ENCODE measurements around the gene RPL7A. TPM values are rescaled to one million over a fixed set of nuclear protein-coding genes. Genes with fewer than 3 reads are reported as not detected.
"Not testable (repeated sequence)": the region's sequence is repeated elsewhere in the genome, so short reads cannot be mapped to it uniquely, and the experiment has no call there.

RPL7A gene
- total and polyA plus RNA-seq, 5 experiments from 2014 or later: 1,183 to 2,355 (median 1,387) TPM

DNA sequence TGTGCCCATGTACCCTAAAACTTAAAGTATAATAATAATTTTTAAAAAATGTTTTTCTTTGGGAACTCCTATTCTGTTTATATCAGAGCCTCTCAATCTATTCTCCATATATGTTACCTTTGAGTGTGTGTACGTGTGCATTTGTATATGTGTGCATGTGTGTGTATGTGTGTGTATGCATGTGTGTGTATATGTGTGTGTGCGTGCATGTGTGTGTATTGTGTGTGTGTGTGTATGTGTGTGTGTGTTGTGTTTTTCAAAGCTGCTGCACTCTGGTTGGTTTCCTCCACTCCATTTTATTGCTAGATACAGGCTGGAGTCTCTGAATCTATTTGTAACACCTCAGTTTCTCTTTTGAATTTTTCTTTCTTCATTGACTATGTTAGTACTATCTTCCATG lies 32.0 kb upstream of the RPL7A start:
- Mint-ChIP-seq H3K27me3 (peaks cover 0 to 4% (median 0%) of the 10 kb centered on the region in 5 donors), H3K36me3 (no peaks in the 10 kb centered on the region), H3K4me3 (no peak overlapping the region), H3K9me3 (peaks cover 0 to 6% (median 0%) of the 10 kb centered on the region in 9 donors), H3K27ac (no peak overlapping the region), H3K4me1 (no peaks in the 10 kb centered on the region)
- POLR2A ChIA-PET: no interaction called here
- no peak for ATAC-seq
- no peak for DNase-seq

DNA sequence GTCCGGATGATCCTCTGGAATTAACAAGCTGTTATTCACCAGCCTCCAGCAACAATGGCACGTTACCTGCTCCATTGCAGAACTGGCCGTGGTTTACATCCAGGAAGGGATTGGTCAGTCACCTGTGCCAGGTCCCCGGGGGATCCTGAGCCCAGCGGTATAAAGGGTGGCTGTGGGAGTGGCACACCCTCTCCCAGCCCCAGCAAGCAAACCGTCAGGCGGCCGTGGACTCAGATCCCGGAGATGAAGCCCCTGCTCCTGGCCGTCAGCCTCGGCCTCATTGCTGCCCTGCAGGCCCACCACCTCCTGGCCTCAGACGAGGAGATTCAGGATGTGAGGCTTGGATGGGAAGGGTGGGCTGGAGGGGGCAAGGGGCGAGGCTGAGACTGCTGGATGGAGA lies 30.5 kb upstream of the RPL7A start:
- H3K4me3 Mint-ChIP-seq, H3K4me1 Mint-ChIP-seq, DNase-seq, H3K27ac Mint-ChIP-seq, ATAC-seq, POLR2A ChIA-PET, H3K27me3 Mint-ChIP-seq, H3K9me3 Mint-ChIP-seq, H3K36me3 Mint-ChIP-seq: not testable (repeated sequence)

DNA sequence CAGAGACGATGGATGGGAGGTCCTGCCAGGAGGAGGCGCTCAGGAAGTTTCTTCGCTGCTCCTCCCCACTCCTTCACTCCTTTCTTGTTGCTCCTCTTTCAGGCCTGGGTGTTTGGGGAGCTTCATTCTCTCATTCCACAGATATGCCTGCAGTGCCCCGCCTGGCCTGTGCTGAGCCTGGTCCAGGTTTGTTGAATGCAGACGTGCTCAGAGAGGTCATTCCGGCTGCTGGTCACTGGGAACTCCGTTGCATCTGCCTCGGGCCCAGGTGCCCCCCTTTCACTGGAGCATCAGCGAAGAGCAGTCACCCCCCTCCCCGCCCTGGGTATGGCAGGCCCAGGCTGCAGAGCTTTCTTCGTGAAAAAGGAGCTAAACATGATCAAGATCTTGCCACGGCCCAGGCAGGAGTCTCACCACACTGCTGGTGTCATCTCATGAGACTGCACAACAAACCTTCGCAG lies 27.6 kb upstream of the RPL7A start:
- DNase-seq (no peak), ATAC-seq (no peak)
- Mint-ChIP-seq H3K36me3 (no peaks in the 10 kb centered on the region), H3K9me3 (peaks cover 0 to 4% (median 0%) of the 10 kb centered on the region in 9 donors), H3K4me3 (no peak overlapping the region), H3K27ac (peak overlapping the region in 1 of 10 donors; percentile 78), H3K4me1 (no peaks in the 10 kb centered on the region), H3K27me3 (peaks cover 0 to 4% (median 0%) of the 10 kb centered on the region in 5 donors)
- POLR2A ChIA-PET: no interaction called here

DNA sequence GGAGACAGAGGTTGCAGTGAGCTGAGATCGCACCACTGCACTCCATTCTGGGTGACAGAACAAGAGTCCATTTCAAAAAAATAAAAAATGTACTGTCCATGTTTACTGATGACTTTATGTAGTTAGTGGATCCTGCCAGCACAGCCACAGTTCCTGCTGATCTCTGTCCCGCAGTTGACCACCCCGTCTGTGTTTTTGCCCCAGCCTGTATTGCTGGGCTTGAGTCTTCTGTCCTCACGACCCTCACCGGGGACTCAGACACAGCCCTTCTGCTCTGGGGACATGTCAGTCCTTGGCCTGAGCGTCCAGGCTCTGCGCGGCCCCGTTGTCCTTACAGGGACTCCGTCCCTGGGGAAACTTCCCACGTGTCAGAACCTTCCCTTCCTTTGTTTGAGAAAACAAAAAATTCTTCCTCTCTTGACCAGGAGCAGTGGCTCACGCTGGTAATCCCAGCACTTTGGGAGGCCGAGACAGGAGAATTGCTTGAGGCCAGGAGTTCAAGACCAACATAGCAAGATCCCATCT lies 26.5 kb upstream of the RPL7A start:
- DNase-seq (no peak), ATAC-seq (no peak)
- Mint-ChIP-seq H3K27me3 (no peaks in the 10 kb centered on the region), H3K4me3 (no peak overlapping the region), H3K4me1 (peaks cover 0 to 3% (median 0%) of the 10 kb centered on the region in 4 donors), H3K27ac (peak overlapping the region in 2 of 10 donors; percentile 15 to 78), H3K36me3 (no peaks in the 10 kb centered on the region), H3K9me3 (no peaks in the 10 kb centered on the region)
- POLR2A ChIA-PET: no interaction called here

DNA sequence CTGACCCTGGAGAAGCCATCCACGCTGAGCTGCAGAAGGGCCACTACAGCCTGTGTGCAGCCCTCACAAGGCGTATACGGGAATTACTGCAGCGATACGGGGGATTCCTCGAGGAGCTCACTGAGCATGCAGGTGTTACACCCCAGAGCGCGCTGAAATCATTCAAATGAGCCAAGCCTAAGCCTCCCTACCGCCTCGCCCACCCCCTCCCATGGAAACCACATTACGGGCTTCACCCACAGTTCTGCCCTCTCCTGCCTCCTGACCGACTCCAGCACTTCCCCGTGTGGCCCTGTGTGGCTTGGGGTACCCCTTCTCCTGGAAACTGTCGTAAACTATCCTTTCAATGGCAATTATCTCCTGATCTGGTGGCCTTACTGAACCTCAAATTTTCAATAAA lies 25.3 kb upstream of the RPL7A start:
- H3K4me1 Mint-ChIP-seq: peaks cover 0 to 4% (median 0%) of the 10 kb centered on the region in 4 donors
- no peaks in the 10 kb centered on the region for H3K36me3 Mint-ChIP-seq
- ATAC-seq (no peak), DNase-seq (no peak)
- POLR2A ChIA-PET: no interaction called here
- peak overlapping the region in 3 of 10 donors; percentile 20 to 37 (median 29) for H3K27ac Mint-ChIP-seq
- H3K27me3 Mint-ChIP-seq: no peaks in the 10 kb centered on the region
- no peak overlapping the region for H3K4me3 Mint-ChIP-seq
- H3K9me3 Mint-ChIP-seq: no peaks in the 10 kb centered on the region

DNA sequence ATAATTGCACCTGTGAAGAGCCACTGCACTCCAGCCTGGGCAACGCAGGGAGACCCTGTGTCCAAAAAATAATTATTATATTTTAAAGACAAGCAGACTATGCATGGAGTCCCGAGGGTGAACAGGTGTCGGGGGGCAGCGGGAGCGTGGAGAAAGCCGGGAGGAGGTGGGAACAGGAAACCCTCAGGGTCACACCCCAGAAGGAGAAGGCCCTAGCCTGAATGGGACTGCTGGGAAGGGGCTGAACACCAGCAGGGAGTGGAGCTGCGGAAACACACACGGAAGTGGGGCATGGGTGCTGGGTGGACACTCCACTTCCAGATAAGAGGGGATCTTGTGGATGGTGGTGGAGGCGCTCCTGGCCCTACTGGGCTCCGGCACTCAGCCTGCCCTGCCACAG lies 24.8 kb upstream of the RPL7A start:
- peaks cover 0 to 4% (median 1%) of the 10 kb centered on the region in 4 donors for H3K4me1 Mint-ChIP-seq
- no peaks in the 10 kb centered on the region for H3K27me3 Mint-ChIP-seq
- H3K36me3 Mint-ChIP-seq: no peaks in the 10 kb centered on the region
- POLR2A ChIA-PET: no interaction called here
- ATAC-seq: no peak
- H3K4me3 Mint-ChIP-seq: no peak overlapping the region
- H3K9me3 Mint-ChIP-seq: no peaks in the 10 kb centered on the region
- H3K27ac Mint-ChIP-seq: no peak overlapping the region
- no peak for DNase-seq

DNA sequence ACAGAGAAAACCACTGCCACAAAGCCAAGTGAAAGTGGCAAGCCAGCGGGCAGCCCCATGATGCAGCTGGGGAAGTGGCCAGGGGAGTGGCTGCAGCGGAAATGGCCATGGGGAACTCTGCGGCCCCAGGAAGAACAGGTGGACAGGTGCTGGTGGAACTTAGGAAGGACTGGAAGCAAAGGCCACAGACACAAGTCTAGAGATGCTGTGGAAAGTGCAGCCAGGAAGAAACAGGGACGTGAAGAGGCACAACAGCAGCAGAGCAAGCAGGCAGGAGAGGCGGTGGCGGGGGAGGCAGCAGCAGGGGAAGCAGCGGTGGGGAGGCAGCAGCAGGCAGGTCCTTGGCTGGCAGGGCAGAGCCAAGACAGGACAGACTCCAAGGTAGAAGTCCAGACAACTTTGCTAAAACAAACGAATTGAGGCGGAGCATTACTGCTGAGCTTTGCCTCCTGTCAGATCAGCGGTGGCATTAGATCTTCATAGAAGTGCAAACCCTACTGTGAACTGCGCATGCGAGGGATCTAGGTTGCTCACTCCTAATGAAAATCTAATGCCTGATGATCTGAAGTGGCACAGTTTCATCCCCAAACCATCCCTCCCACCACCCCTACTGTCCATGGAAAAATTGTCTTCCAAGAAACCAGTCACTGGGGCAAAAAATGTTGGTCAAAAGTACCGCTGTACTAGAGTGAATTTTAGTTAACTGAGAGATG lies 23.9 kb upstream of the RPL7A start:
- Mint-ChIP-seq H3K36me3 (no peaks in the 10 kb centered on the region), H3K4me3 (no peak overlapping the region), H3K27ac (peak overlapping the region in 3 of 10 donors; percentile 32 to 62 (median 51)), H3K9me3 (no peaks in the 10 kb centered on the region), H3K27me3 (no peaks in the 10 kb centered on the region), H3K4me1 (peaks cover 0 to 11% (median 8%) of the 10 kb centered on the region in 4 donors)
- DNase-seq (no peak), ATAC-seq (no peak)
- POLR2A ChIA-PET: interaction anchor here (0.9 kb wide), 1 partner anchor 26 kb away, joined by 3 read pairs; no protein-coding TSS in a partner anchor

DNA sequence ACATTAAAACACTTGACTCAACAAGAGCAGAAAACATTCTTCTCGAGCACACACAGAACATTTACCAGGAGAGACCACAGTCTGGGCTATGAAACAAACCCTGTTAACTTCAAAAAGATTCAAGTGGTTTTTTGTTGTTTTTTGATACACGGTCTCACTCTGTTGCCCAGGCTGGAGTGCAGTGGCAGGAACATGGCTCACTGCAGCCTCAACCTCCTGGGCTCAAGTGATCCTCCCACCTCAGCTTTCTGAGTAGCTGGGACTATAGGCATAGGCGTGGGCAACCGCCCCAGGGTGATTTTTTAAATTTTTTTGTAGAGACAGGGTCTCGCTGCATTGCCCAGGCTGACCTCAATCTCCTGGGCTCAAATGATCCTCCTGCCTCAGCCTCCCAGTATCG lies 21.0 kb upstream of the RPL7A start:
- H3K9me3 Mint-ChIP-seq, H3K4me3 Mint-ChIP-seq, H3K27me3 Mint-ChIP-seq, ATAC-seq, DNase-seq, POLR2A ChIA-PET: not testable (repeated sequence)
- H3K4me1 Mint-ChIP-seq: peaks cover 0 to 18% (median 11%) of the 10 kb centered on the region in 4 donors
- H3K27ac Mint-ChIP-seq: peak overlapping the region in 4 of 10 donors; percentile 10 to 53 (median 38)
- H3K36me3 Mint-ChIP-seq: peaks cover 0 to 22% (median 0%) of the 10 kb centered on the region in 3 donors

DNA sequence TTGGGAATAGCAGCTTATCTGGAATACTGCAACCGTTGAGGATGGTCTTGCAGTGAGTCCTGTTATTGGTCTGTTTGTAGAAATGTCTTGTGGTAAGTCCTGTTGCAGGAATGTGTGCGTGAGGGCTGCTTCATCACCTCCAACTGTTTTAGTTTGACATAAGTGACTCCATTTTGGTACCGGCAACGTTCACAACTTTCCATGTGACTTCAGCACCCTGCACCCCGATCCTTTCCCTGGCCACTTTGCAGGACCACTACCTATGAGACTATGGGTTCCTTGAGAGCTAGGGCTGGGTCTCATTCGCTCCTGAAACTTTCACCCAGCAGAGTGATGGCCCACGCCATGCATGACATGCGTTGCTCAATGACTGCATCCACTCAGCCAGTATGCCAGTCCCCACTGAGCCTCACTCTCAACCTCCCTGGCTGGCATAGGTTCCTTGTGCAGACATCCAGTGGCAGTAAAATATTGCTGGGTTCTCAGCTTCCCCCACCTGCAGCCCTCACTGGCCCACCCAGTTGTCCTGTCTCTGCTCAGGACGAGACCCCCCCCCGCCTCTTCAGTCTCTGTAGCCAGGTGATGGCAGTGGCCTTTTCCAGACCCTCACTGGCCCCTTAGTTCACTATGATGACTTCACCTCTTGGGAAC lies 20.1 kb upstream of the RPL7A start:
- POLR2A ChIA-PET: no interaction called here
- peaks cover 0 to 27% (median 11%) of the 10 kb centered on the region in 4 donors for H3K4me1 Mint-ChIP-seq
- DNase-seq (no peak), ATAC-seq (no peak)
- no peaks in the 10 kb centered on the region for H3K27me3 Mint-ChIP-seq
- H3K36me3 Mint-ChIP-seq: peaks cover 0 to 31% (median 3%) of the 10 kb centered on the region in 3 donors
- H3K4me3 Mint-ChIP-seq: no peak overlapping the region
- no peaks in the 10 kb centered on the region for H3K9me3 Mint-ChIP-seq
- peak overlapping the region in 5 of 10 donors; percentile 27 to 56 (median 52) for H3K27ac Mint-ChIP-seq

DNA sequence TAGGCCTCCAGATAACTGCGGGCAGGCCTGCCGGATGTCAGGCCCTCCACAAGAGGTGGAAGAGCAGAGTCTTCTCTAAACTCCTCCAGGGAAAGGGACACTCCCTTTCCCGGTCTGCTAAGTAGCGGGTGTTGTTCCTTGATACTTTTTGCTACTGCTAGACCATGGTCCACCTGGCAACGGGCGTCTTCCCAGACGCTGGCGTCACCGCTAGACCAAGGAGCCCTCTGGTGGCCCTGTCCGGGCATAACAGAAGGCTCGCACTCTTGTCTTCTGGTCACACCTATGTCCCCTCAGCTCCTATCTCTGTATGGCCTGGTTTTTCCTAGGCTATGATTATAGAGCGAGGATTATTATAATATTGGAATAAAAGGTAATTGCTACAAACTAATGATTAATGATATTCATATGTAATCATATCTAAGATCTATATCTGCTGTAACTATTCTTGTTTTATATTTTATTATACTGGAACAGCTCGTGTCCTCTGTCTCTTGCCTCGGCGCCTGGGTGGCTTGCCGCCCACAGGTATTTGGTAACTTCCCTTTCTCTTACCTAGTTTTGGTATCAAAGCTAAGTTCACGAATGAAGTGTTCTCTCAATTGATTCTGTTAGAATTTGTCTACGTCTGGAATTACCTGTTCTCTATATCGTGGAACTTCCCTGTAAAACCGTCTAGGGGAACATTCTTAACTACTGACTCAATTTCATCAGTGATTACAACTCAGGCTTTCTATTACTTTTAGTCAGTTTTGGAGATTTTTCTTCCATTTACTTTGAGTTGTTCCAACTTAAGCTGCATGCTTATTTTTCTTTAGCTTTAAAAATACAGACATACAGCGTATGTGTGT lies 18.5 kb upstream of the RPL7A start:
- Mint-ChIP-seq H3K27ac (peak overlapping the region in 3 of 10 donors; percentile 44 to 57 (median 46)), H3K4me1 (peaks cover 7 to 38% (median 18%) of the 10 kb centered on the region in 4 donors), H3K36me3 (peaks cover 0 to 45% (median 3%) of the 10 kb centered on the region in 3 donors)
- DNase-seq, H3K27me3 Mint-ChIP-seq, ATAC-seq, H3K9me3 Mint-ChIP-seq, H3K4me3 Mint-ChIP-seq: not testable (repeated sequence)
- POLR2A ChIA-PET: interaction anchor here (1.0 to 1.4 kb wide), 2 partner anchors 18 to 37 kb away, joined by 3 to 4 read pairs; partner anchors contain the start of genes MED22 and RPL7A

DNA sequence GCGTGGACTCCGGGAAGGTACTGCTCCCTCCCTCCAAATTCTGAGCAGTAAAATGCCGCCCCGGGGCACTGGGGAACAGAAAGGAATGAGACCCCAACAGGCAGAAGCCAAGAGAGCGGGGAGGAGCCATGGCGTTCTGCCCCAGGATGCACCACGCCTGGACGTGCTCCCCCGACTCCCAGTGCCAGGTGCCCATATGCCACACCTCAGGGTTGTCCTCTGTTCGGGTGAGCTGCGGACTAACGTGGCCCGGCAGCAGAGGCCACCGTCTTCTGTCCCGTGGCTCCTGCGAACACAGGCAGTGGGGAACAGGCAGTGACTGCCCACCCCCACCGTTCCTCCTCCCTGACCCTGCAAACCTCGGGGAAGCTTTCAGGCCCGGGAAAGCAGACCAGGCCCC lies 16.8 kb upstream of the RPL7A start:
- H3K4me1 Mint-ChIP-seq: peaks cover 14 to 52% (median 29%) of the 10 kb centered on the region in 4 donors
- POLR2A ChIA-PET: no interaction called here

DNA sequence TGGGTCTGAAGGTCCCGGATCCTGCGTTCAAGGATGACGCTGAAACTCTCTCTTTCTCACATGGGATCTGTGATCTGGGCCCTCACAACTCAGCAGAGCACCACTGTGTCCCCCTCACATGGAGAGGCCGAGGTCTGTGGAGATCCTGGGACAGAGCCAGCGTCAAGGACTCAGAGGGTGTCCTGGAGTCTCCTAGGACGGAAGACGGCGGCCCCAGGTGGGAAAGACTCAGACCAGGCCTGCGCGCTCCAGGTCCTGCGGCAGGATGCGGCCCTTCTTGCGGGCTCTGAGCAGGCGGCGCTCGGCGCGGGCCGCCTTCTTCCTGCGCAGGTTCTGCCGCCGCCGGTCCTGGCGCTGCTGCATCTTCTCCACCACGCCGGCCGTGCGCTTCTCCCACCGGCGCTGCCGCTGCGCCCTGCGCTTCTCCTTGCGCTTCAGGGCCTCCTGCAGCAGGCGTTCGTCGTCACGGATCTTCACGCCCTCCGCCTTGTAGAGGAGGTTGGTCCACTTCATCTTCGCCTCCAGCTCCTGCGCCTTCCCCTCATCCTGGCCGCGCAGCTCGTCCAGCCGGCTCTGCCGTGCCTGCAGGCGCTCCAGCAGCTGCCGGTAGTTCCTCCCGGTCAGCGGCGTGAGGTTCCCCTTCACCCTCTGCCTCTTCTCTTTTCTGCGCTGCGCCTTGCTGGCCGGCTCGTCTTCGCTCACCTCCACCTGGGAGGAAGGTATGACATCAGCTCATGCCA lies 16.2 kb upstream of the RPL7A start:
- POLR2A ChIA-PET: no interaction called here
- DNase-seq (no peak), ATAC-seq (no peak)
- Mint-ChIP-seq H3K27me3 (no peaks in the 10 kb centered on the region), H3K36me3 (peaks cover 0 to 50% (median 3%) of the 10 kb centered on the region in 3 donors), H3K4me3 (peak overlapping the region in 1 of 10 donors; percentile 24), H3K27ac (peak overlapping the region in 1 of 10 donors; percentile 19), H3K4me1 (peaks cover 15 to 53% (median 35%) of the 10 kb centered on the region in 4 donors), H3K9me3 (no peaks in the 10 kb centered on the region)

More for the DNA sequence above, 16.8 kb upstream of the RPL7A start:
- H3K27me3 Mint-ChIP-seq: no peaks in the 10 kb centered on the region
- H3K9me3 Mint-ChIP-seq: no peaks in the 10 kb centered on the region
- DNase-seq (no peak), ATAC-seq (no peak)
- no peak overlapping the region for H3K27ac Mint-ChIP-seq
- H3K4me3 Mint-ChIP-seq: no peak overlapping the region
- peaks cover 0 to 50% (median 3%) of the 10 kb centered on the region in 3 donors for H3K36me3 Mint-ChIP-seq
